SW 1271 (cell line): Measurements from ENCODE around the gene CP.
"Not testable (repeated sequence)": the region's sequence is repeated elsewhere in the genome, so short reads cannot be mapped to it uniquely, and the experiment has no call there.

Source experiments
- DNase-seq, 2 experiments: peaks; one replicate each; lab custom pipeline; 2025; lab: John Stamatoyannopoulos, UW

Gene CP

DNA sequence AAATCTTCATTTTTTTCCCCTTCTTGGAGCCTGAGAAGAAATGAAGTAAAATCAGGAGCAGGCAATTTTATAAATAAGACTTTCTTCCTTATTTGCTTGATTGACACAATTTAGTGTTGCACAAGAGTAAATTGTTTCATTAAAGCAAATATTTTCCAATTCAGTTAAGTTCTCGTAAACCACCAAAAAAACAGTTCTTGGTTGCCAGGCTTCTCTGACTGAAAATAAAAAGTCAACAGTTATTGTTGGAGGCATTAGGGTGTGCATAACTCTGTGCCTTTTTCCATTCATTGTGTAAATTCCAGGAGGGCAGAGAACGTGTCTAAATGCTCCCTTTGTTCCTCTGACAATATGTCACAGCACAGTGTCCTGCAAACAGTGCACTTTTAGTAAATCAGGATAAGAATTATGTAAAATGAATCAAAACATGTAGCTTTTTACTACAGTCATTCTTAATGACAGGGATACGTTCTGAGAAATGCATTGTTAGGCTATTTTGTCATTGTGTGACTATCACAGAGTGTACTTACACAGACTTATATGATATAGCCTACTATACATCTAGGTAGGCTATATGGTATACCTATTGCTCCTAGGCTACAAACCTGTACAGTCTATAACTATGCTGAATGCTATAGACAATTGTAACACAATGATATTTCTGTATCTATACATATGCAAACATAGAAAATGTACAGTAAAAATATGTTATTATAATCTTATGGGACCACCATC is at the start of gene CP:
CP (minus strand) TSS at position 47 of the 735 bp plus-strand sequence; CDS start at position 10, 37 bp downstream.
- no peak for DNase-seq

DNA sequence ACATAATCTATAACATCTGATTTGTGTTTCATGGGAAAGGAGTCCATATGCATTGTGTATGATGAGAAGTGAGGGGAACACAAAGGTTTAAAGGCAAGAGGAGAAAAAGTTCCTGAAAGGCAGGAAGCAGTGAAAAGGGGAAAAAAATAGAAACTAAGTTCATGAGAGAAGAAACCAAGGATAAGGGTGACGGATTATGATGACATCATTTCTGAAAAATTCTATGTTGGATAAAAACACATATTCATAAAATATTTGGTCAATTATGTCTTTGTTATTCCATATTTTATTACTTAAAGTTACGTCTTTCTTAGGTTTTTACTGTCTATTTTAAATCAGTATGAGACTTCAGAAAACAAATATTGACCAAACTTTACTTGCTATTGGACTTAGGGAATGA is 48.6 kb upstream of the CP start:
- DNase-seq: no peak

DNA sequence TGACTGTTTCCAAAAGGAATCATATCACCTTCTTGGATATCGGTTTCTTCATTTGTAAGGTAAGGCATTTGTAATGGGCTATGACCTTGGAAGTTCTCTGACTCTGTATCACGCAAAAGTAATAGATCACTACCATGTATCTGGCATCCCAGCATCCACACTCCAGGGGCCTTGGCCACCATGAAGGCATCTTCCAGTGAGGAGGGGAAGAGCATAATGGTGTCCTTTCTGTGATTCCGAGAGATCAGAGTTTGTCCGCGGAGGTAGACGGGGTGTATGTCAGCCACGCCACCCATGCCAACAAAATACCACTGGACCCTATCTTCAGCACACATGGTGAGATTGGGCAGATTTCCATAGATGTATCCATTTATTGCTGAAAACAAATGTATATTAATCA is 48.1 kb upstream of the CP start:
- DNase-seq: no peak

DNA sequence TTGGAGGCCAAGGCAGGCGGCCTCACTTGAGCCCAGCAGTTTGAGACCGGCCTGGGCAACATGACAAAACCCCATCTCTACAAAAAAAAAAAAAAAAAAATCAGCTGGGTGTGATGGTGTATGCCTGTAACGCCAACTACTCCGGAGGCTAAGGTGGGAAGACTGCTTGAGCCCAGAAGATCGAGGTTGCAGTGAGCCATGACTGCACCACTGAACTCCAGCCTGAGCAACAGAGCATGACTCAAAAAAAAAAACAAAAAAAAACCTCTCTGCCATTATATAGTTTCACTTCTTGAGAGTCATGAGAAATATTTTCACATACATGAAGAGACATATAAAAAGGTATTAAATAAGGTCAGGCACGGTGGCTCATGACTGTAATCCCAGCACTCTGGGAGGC is 45.9 kb upstream of the CP start:
- no peak for DNase-seq

DNA sequence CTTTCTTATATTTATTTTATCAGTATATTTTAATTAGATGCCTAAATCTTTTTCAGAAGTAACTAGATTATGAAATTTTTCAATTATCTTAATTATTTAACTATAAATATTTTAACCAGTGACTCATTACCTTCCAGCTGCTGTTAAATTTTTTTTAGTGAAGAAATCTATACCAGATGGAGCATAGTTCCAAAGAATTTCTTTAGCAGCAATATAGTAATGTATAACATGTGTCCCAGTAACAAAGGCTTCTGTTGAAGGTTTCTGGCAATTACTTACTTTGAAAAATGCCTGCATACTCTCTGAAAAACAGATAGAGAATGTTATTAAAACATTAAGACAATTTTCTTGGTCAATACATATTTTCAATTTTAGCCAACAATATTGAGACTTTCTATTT is 45.1 kb upstream of the CP start:
- no peak for DNase-seq

DNA sequence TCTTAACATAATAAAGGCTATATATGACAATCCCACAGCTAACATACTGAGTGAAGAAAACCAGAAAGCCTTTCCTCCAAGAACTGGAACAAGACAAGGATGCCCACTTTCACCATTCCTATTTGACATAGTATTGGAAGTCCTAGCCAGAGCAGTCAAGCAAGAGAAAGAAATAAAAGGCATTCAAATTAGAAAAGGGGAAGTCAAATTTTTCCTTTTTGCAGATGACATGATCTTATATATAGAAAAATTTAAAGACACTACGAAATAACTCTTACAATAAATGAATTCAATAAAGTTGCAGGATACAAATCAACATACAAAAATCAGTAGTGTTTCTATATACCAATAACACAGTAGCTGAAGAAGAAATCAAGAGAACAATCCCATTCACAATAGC is 42.2 kb upstream of the CP start:
- DNase-seq: no peak

DNA sequence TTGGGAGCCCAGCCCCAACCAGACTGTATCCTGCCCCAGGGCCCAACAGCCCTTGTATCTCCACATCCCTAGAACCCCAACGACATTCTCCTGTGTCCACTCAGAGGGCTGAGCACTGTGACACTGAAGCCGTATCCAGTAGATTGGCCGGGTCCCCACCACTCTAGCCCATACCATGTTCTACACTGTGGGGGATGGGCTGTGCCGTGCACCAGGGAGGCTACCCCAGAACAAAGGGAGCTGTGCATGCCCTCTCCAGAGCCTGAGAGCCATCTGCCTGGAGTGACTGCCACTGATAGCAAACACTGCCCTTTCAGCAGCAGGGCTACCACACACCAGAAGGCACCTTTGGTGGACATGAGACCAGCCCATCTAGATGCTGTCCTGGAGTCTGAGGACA is 37.1 kb upstream of the CP start:
- no peak for DNase-seq

DNA sequence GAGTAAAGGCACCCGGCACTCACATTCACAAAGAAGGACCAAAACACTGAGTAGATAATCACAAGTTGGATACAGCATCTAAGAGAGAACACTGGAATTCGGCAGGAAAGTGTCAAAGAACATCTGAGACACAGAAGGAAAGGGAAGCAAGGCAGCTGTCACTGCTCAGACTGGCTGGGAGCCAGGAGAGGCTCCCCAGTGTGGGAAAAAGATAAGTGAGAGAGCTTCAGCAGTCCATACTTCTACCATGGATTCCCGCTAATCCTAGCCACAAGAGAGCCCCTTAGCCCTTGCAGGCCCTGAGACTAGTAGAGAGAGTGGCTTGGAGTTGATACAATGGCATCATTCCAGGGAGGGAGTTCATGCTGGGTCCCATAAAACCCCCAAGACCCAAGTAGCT is 36.7 kb upstream of the CP start:
- DNase-seq: no peak

DNA sequence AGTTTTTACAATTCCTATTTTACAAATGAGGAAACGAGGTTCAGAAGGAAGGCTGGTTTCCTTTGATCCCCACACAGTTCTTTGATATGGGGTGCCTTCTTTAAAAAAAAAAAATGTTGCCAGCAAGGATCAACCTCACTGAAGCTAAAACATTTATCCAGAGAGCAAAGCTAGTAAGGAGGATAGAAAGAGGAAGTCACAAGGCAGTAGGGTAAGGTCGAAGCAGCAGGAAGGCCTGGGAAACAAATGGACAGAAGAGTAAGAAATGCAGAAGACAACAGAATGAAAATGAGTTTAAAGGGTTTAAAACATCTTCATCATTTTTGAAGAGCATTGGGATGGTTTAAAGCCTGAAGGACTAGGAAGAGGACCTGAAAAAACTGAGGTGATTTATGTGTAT is 30.6 kb upstream of the CP start:
- no peak for DNase-seq

DNA sequence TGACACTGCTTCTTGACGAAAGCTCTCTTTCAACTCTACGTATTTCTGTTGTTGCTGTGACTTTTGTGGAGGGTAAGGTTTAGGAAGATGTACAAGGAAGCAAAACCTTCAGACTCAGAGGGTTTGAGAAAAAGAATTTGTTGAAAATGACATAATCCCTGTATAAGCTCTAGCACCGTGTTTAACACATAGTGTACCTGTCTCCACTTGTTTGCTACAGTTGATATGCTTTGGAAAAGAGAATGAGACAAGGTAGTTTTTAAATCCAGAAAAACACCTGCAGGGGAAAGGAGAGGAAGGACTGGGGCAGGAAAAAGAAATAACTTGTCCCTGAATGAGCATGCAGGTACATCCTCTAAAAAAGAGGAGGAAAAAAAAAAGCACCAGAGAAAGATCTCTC is 29.6 kb upstream of the CP start:
- no peak for DNase-seq

DNA sequence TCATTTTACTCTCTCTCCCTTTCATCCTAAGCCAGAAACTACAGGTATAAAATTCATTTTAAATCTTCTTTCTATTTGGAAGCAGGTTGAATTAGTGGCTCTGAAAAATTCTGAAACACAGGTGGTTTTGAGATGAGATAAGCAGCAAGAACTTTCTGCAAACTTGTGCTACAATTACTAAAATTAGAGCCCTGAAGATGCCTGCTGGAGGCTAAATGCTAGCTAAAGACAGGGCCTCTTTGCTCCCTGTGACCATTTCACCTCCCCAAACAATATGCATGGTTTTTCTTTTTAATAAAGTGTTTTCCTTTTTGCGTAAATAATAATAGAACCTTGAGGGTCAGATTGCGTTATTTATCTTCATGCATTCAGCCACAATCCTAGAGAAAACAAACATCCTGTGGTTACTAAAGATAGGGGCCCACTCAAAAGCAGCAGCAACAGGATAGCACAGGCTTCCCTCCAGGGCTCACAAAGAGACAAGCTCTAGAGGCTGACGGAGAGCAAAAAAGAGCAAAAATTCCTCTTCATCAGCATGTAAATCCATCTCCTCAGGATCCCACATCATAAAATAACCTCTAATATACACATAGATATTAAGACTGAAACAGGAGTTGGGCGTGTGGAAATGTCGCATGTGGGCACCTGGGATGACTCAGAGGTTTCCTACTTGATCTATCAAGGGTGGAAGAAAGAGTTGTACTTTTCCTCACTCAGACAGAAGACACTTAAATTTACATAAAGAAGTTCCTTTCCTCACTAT is 26.5 kb upstream of the CP start:
- DNase-seq: no peak

DNA sequence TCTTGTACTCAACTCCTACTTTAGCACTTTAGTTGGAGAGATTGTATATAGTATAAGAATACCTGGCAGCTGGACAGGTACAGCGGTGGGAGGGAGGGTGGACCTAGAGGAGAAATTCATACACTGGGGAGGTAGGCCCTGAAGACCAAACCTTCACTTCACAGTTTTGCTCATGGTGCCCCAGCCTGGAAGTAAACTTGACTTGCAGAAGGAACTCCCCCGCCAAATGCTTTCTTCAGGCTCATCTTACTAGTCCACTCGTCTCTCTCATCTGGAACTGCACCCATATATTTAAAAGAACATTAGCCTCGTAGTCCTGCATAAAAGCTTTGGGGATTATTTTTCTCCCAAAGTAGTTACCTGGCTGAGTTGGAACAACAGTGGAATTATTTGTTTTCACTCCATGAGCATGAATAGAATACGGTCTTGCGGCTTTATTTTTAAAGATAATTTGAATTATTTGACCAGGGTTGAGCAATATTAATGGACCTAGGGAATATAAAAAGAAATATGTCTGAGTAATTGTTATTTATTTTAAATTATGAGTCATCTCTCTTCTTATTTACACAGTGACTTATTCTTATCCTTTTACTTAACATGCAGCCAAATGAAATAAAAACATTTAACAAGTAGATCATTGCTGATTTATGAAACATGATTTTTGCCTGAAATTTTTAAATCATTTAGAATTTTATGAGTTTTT is 25.5 kb upstream of the CP start:
- no peak for DNase-seq

DNA sequence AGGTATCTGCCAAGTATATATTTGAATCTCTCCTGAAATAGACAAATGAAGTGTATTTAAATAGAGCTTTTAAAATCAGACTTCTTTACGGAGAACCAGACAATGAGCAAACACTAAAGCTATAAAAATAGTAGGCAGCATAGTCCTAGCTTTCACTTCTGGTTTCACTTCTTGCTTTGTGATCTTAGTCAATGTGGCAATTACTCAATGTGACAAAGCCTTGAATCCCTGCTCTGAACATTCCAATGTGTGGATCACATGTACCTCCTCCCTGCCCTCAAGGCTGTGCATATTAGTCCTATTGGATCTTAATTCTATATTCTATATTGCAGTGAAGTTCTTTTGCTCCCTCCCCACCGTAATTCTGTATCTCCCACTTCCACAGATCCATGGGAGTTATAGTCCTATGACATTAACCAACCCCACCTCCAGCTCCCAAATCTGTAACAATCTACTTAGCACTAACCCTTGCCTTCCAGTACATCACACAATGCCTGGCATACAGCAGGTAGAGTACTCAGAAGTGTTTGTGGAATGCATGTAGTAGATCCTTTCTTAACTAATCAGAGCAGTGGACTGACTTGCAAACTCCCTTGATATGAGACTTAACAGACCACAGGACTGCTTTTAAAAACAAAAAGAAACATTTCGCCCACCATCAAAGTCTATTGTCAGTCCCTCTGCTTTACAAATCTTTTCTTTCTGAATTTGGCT is 24.3 kb upstream of the CP start:
- peak in 1 of 2 experiments; percentile 18 for DNase-seq

DNA sequence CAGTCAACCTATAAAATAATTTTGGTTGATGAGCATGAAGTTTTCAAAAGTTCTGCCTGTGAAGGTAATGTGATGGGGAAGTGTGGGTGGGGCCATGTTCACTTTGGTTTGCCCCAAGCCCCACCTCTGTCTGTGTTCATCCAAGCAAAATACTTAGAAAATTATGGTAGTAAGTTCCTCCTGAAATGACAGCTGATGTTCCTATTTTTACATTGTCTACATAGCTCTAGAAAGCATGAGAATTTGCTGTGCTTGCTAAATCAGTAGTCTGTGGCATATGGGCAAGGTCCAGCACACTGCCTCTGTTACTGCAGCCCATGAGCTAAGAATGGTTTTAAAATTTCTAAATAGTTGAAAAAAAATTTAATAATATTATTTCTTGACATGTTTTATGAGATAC is 21.9 kb upstream of the CP start:
- DNase-seq: no peak

DNA sequence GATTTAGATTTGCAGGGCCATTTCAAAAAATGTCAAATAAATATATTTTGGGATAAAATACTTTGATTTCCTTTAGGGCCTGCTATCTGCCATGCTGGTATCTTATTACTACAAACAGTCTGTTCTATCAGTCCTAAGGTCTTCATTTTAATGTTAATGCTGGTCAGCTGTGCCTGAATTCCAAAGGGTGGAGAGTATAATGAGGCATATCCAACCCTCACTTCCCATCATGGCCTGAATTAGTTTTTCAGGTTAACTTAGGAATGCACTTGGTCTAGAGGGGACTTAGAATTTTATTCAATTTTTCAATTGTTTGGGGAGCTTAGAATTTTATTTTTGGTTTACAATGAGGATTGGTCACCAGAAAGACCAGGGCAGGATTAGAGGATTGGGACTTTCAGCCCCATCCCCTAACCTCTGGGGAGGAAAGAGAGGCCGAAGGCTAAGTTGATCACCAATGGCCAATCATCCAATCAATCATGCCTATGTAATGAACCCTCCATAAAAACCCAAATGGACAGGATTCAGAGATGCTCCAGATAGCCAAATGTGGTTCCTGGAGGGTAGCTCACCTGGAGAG is 17.8 kb upstream of the CP start:
- no peak for DNase-seq

DNA sequence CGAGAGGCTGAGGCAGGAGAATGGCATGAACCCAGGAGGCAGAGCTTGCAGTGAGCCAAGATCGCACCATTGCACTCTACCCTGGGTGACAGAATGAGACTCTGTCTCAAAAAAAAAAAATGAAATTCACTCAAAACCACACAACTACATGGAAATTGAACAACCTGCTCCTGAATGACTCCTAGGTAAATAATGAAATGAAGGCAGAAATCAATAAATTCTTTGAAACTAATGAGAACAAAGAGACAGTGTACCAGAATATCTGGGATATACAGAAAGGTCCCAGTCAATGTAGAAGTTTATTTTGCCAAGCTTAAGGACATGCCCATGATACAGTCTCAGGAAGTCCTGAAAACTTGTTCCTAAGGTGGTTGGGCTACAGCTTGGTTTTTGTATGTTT is 16.6 kb upstream of the CP start:
- DNase-seq: not testable (repeated sequence)

DNA sequence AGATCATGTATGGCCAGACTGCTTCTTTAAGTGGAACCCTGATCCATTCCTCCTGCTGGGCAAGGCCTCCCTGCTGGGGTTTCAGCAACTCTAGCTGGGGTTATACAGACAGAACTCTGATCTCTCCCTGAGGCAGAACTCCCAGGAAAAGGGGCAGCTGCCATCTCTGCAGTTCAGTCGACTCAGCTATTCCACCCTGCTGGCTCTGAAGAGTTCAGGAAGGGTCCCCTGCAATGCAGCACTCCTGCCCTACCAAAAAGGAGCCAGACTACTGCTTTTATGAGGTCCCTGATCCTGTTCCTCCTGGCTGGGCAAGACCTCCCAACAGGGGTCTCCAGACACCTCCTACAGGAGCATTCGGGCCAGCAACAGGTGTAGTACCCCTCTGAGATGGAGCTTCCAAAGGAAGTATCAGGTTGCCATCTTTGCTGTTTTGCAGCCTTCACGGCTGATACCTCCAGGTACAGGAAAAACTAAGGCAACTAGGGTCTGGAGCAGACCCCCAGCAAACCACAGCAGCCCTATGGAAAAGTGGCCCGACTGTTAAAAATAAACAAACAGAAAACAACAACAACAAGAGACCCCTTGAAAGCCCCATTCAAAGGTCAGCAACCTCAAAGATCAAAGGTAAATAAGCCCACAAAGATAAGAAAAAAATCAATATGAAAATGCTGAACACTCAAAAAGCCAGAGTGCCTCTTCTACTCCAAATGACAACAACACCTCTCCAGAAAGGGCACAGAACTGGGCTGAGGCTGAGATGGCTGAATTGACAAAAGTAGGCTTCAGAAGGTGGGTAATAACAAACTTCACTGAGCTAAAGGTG is 14.2 kb upstream of the CP start:
- DNase-seq: no peak

DNA sequence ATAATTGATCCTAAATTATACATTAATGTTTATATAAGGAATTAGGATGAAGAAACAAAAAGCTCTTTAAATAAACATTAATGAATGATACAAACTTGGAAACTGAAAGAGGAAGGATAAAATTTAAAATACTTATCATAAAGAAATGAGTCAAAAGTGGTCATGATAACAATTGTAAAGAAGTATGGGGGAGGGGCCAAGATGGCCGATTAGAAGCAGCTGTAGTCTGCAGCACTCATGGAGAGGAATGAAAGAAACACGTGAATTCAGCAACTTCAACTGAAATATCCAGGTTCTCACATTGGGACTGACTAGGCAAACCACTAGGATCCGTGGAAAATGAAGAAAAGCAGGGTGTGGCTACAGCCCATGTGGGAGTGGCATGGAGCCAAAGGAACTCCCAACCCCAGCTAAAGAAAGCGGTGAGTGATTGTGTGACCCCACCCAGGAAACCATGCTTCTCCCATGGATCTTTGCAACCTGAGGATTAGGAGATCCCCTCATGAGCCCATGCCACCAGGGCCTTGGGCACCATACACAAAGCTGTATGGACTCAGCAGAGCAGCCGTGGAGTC is 13.1 kb upstream of the CP start:
- no peak for DNase-seq

DNA sequence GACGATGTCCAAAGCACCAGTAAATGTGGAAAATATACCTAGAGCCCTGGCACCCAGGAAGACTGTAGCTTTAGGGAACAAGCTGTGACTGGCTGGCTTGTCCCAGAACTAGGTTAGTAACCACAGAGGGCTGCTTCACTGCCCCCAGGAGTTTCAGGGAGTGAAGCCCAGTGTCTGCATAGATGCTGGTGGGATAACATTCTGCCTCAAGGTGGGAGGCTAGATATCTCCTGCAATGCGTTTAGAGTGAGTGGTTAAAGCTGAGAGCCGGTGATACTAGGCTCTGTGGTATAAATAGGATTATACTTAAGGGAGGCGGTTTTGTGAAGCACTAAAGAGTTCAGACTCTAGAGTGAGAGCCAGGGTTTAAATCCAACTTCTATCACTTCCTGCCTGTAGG is 11.7 kb upstream of the CP start:
- DNase-seq: no peak

DNA sequence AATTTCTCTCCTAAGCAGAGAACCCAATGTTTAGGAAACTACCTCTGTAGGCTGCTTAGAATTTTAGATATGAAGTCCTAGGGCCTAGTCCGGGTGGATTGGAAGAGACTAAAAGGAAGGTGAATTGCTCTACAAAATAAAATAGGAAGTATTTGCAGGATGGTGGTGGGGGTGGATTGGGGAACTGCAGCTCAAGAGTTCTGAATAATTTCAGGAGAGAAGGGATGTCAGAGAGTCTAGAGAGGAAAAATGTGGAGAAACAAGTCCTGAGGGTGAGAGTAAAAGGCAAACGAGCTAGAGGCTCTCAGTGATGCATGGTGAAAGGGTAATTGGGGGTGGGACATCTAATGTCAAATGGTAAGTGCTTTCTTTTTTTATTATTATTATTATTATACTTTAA is 10.2 kb upstream of the CP start:
- DNase-seq: no peak
